K562 (cell line): ENCODE measurements around the gene TMEM208. TPM values are rescaled to one million over a fixed set of nuclear protein-coding genes. Genes with fewer than 3 reads are reported as not detected.

ENCODE experiments used
- HNRNPL ChIP-seq: fragments of 200-400 bp; formaldehyde crosslinking; IDR thresholded peaks from 2 replicates; pipeline ENCODE4 v1.6.1; 2017; ENCODE audit warnings: low read depth, mild to moderate bottlenecking, low read length
- MCM7 ChIP-seq, 2 experiments: fragments of 450-650 bp; IDR thresholded peaks; 2 replicates each; pipeline ENCODE4 v1.6.1; 2016 to 2018
- MYC ChIP-seq, 2 experiments: fragments of 250-450 bp in 1 of 2; sonication (Bioruptor Pico) in 1 of 2; IDR thresholded peaks; 2 replicates each; pipeline versions ENCODE4 v1.5.1 to v1.6.1; 2012 to 2021; ENCODE audit warnings: low read depth in 2 of 2, borderline replicate concordance in 1 of 2, improper control_type of control experiment in 1 of 2, low read length in 1 of 2, mild to moderate bottlenecking in 1 of 2, moderate library complexity in 1 of 2
- OTX1 ChIP-seq: fragments of 450-650 bp; formaldehyde crosslinking; IDR thresholded peaks from 2 replicates; pipeline ENCODE4 v1.4.0; 2022; ENCODE audit warnings: mild to moderate bottlenecking
- RBM14 ChIP-seq: fragments of 200-400 bp; formaldehyde crosslinking; IDR thresholded peaks from 2 replicates; pipeline ENCODE4 v1.6.1; 2018; ENCODE audit warnings: low read depth, mild to moderate bottlenecking, low read length, moderate library complexity, borderline replicate concordance; ENCODE audit not compliant: insufficient read depth
- ZBTB17 ChIP-seq: fragments of 450-650 bp; formaldehyde crosslinking; IDR thresholded peaks from 2 replicates; pipeline ENCODE4 v1.4.0; 2020; ENCODE audit warnings: mild to moderate bottlenecking
- ZNF140 ChIP-seq: fragments of 250-450 bp; sonication (Bioruptor Pico); IDR thresholded peaks from 2 replicates; pipeline ENCODE4 v1.8.0; 2021; ENCODE audit warnings: moderate library complexity, mild to moderate bottlenecking, inconsistent platforms
- ZNF184 ChIP-seq: sonication (generic); formaldehyde crosslinking; IDR thresholded peaks from 2 replicates; pipeline ENCODE4 v1.5.0; 2020; ENCODE audit warnings: missing genetic modification reagents
- ZNF707 ChIP-seq: fragments of 250-450 bp; sonication (Bioruptor Pico); conservative IDR thresholded peaks from 2 replicates; pipeline ENCODE4 v1.8.0; 2022; ENCODE audit warnings: inconsistent platforms, mild to moderate bottlenecking, moderate library complexity
- polyA plus RNA-seq, 8 experiments: library from polyadenylated mRNA; depleted of rRNA in 4 of 8; stranded (reverse) in 5 of 8; unstranded in 3 of 8; fragments of >200 nt; fragmentation: Nextera tagmentation in 2 of 8; fragmentation: Illumina TruSeq in 1 of 8; extraction: Ambion mirVana in 2 of 8; extraction: Trizol in 1 of 8; gene quantifications; 2 replicates each; pipeline versions ENCODE4 v1.2.1 to v1.2.3, GENCODE V29; 2011 to 2014; ENCODE audit warnings: inconsistent platforms in 1 of 8, missing spikeins in 1 of 8
- total RNA-seq, 7 experiments: library from RNA; depleted of rRNA in 6 of 7; stranded (reverse); fragments of >200 nt in 6 of 7; fragmentation: Illumina TruSeq in 2 of 7; extraction: Trizol in 2 of 7; gene quantifications; 2 replicates each; pipeline versions ENCODE4 v1.2.1 to v1.2.3, GENCODE V29; 2011 to 2021; ENCODE audit warnings: low replicate concordance in 1 of 7
- TF ChIP-seq, protein P1 (sequence below): sonication (generic); formaldehyde crosslinking; IDR thresholded peaks from 2 replicates; pipeline ENCODE4 v1.8.1; 2023; ENCODE audit warnings: missing genetic modification reagents, mild to moderate bottlenecking, borderline replicate concordance
- TF ChIP-seq, protein P2 (sequence below): fragments of 250-450 bp; sonication (Bioruptor Pico); IDR thresholded peaks from 2 replicates; pipeline ENCODE4 v1.4.0; 2020
- TF ChIP-seq, protein P3 (sequence below): fragments of 450-650 bp; IDR thresholded peaks from 2 replicates; pipeline ENCODE4 v1.6.1; 2016; ENCODE audit warnings: low read depth

Gene TMEM208
- total and polyA plus RNA-seq, 9 of the 15 experiments (the other 6 are each of a cell fraction or from before 2014, with no cell fraction given) = 31.8 to 239 (median 54.3) TPM

DNA sequence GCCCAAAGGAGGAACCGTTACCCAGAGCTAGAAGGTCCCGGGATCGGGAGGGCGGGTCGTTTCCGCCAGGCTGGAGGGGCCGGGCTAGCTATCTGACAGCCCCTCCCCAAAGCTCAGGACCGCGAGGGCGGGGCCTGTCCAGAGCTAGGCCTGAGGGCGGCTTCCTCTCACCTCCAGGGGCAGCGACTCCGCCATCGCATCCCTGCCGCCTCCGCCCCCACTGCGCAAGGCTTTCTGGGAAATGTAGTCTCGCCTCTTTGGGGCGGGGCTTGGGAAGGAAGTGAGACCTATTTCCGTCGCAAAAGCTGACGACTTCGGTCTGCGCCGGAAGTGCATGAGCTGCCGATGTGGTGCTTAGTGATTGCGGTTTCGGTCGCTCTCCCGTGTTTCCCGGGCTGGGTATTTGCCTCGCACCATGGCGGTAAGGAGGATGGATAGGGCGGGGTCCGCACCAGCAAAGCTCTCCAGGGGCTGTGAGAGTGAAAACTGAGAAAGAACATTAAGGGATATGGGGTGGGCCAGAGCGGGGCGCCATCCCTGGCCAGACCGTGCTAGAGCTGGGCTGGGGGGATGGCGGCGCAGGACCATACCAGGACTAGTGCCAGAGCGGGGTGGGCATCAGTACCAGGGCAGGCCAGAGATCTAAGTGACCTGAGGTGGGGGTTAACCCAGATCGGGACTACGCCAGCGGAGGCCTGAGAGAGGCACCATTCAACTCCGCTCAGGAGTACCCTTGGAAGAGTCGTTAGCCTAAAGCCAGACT, at the start of gene TMEM208 (continued):
- TF ChIP-seq RBM14 (no peak), ZNF140 (CRISPR knock-in tag) (no peak), MCM7 (IDR thresholded peaks at IDR 0.05) (no peak), MYC (IDR thresholded peaks at IDR 0.05; ENCODE audit: low read depth, low read length) (peak; percentile 84), MYC (CRISPR knock-in tag; IDR thresholded peaks at IDR 0.05; ENCODE audit: borderline replicate concordance, low read depth) (0 out of 2 replicates have a peak, but pooled peaks have one; percentile 27), ZNF184 (CRISPR knock-in tag) (no peak), HNRNPL (no peak), ZBTB17 (CRISPR knock-in tag) (no peak), ZNF707 (CRISPR knock-in tag) (no peak), OTX1 (CRISPR knock-in tag) (peak; percentile 16; the same call in 1 of the 2 replicates)
- TF ChIP-seq, protein P1, sequence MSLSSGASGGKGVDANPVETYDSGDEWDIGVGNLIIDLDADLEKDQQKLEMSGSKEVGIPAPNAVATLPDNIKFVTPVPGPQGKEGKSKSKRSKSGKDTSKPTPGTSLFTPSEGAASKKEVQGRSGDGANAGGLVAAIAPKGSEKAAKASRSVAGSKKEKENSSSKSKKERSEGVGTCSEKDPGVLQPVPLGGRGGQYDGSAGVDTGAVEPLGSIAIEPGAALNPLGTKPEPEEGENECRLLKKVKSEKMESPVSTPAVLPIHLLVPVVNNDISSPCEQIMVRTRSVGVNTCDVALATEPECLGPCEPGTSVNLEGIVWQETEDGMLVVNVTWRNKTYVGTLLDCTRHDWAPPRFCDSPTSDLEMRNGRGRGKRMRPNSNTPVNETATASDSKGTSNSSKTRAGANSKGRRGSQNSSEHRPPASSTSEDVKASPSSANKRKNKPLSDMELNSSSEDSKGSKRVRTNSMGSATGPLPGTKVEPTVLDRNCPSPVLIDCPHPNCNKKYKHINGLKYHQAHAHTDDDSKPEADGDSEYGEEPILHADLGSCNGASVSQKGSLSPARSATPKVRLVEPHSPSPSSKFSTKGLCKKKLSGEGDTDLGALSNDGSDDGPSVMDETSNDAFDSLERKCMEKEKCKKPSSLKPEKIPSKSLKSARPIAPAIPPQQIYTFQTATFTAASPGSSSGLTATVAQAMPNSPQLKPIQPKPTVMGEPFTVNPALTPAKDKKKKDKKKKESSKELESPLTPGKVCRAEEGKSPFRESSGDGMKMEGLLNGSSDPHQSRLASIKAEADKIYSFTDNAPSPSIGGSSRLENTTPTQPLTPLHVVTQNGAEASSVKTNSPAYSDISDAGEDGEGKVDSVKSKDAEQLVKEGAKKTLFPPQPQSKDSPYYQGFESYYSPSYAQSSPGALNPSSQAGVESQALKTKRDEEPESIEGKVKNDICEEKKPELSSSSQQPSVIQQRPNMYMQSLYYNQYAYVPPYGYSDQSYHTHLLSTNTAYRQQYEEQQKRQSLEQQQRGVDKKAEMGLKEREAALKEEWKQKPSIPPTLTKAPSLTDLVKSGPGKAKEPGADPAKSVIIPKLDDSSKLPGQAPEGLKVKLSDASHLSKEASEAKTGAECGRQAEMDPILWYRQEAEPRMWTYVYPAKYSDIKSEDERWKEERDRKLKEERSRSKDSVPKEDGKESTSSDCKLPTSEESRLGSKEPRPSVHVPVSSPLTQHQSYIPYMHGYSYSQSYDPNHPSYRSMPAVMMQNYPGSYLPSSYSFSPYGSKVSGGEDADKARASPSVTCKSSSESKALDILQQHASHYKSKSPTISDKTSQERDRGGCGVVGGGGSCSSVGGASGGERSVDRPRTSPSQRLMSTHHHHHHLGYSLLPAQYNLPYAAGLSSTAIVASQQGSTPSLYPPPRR (CRISPR knock-in tag) = no peak
- TF ChIP-seq, protein P2, sequence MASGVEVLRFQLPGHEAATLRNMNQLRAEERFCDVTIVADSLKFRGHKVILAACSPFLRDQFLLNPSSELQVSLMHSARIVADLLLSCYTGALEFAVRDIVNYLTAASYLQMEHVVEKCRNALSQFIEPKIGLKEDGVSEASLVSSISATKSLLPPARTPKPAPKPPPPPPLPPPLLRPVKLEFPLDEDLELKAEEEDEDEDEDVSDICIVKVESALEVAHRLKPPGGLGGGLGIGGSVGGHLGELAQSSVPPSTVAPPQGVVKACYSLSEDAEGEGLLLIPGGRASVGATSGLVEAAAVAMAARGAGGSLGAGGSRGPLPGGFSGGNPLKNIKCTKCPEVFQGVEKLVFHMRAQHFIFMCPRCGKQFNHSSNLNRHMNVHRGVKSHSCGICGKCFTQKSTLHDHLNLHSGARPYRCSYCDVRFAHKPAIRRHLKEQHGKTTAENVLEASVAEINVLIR (CRISPR knock-in tag) = peak; percentile 99
- TF ChIP-seq, protein P3, sequence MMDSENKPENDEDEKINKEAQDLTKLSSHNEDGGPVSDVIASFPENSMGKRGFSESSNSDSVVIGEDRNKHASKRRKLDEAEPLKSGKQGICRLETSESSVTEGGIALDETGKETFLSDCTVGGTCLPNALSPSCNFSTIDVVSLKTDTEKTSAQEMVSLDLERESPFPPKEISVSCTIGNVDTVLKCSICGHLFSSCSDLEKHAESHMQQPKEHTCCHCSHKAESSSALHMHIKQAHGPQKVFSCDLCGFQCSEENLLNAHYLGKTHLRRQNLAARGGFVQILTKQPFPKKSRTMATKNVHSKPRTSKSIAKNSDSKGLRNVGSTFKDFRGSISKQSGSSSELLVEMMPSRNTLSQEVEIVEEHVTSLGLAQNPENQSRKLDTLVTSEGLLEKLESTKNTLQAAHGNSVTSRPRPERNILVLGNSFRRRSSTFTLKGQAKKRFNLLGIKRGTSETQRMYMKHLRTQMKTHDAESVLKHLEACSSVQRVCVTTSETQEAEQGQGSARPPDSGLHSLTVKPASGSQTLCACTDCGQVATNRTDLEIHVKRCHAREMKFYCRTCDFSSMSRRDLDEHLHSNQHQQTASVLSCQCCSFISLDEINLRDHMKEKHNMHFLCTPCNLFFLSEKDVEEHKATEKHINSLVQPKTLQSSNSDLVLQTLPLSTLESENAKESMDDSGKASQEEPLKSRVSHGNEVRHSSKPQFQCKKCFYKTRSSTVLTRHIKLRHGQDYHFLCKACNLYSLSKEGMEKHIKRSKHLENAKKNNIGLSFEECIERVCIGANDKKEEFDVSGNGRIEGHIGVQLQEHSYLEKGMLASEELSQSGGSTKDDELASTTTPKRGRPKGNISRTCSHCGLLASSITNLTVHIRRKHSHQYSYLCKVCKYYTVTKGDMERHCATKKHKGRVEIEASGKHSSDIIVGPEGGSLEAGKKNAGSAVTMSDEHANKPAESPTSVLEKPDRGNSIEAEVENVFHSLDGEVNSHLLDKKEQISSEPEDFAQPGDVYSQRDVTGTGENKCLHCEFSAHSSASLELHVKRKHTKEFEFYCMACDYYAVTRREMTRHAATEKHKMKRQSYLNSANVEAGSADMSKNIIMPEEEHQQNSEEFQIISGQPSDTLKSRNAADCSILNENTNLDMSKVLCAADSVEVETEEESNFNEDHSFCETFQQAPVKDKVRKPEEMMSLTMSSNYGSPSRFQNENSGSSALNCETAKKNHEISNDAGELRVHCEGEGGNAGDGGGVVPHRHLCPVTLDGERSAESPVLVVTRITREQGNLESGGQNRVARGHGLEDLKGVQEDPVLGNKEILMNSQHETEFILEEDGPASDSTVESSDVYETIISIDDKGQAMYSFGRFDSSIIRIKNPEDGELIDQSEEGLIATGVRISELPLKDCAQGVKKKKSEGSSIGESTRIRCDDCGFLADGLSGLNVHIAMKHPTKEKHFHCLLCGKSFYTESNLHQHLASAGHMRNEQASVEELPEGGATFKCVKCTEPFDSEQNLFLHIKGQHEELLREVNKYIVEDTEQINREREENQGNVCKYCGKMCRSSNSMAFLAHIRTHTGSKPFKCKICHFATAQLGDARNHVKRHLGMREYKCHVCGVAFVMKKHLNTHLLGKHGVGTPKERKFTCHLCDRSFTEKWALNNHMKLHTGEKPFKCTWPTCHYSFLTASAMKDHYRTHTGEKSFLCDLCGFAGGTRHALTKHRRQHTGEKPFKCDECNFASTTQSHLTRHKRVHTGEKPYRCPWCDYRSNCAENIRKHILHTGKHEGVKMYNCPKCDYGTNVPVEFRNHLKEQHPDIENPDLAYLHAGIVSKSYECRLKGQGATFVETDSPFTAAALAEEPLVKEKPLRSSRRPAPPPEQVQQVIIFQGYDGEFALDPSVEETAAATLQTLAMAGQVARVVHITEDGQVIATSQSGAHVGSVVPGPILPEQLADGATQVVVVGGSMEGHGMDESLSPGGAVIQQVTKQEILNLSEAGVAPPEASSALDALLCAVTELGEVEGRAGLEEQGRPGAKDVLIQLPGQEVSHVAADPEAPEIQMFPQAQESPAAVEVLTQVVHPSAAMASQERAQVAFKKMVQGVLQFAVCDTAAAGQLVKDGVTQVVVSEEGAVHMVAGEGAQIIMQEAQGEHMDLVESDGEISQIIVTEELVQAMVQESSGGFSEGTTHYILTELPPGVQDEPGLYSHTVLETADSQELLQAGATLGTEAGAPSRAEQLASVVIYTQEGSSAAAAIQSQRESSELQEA = no peak
